NT2/D1 (cell line): ENCODE results near the gene SVBP.

Source experiments
- DNase-seq: peaks from one replicate; pipeline ENCODE4 v3.0.0-alpha.2; 2011; ENCODE audit warnings: low read depth, low spot score
- H3K27me3 ChIP-seq: 2 replicates; pipeline ENCODE4 v1.6.0; 2011; ENCODE audit warnings: mild to moderate bottlenecking; ENCODE audit not compliant: insufficient read length, insufficient read depth
- H3K36me3 ChIP-seq: 2 replicates; pipeline ENCODE4 v1.6.1; 2011; ENCODE audit warnings: mild to moderate bottlenecking, low read length, mixed read lengths; ENCODE audit not compliant: insufficient read depth, insufficient read length
- H3K4me1 ChIP-seq: 2 replicates; pipeline ENCODE4 v1.5.1; 2011; ENCODE audit not compliant: insufficient read depth, insufficient read length
- H3K4me3 ChIP-seq: 2 replicates; pipeline ENCODE4 v1.5.1; 2011; ENCODE audit warnings: low read depth; ENCODE audit not compliant: insufficient read length
- H3K9ac ChIP-seq: 2 replicates; pipeline ENCODE4 v1.6.0; 2011; ENCODE audit warnings: low read depth; ENCODE audit not compliant: insufficient read length
- H3K9me3 ChIP-seq: 2 replicates; pipeline ENCODE4 v1.5.1; 2011; ENCODE audit warnings: mild to moderate bottlenecking, low read length; ENCODE audit not compliant: insufficient read depth
- SUZ12 ChIP-seq: IDR thresholded peaks from 2 replicates; pipeline ENCODE4 v1.6.1; 2011; ENCODE audit not compliant: insufficient read length, insufficient read depth; ENCODE audit errors: extremely low read depth
- YY1 ChIP-seq: IDR thresholded peaks from 2 replicates; pipeline ENCODE4 v1.6.1; 2011; ENCODE audit not compliant: insufficient read length, insufficient read depth
- ZNF274 ChIP-seq: IDR thresholded peaks from 2 replicates; pipeline ENCODE4 v1.6.1; 2011; ENCODE audit warnings: mild to moderate bottlenecking, low read depth, low read length

Gene SVBP

GRCh38 chr1:42852608-42852980, 35.4 kb upstream of the SVBP start:
- H3K9ac ChIP-seq: no peak overlapping the region
- no peak for TF ChIP-seq SUZ12
- TF ChIP-seq YY1: no peak
- no peak for TF ChIP-seq ZNF274
- H3K27me3 ChIP-seq: no peaks in the 10 kb centered on the region
- DNase-seq: no peak
- peaks cover 45% of the 10 kb centered on the region for H3K36me3 ChIP-seq
- peaks cover 5% of the 10 kb centered on the region for H3K4me1 ChIP-seq
- H3K4me3 ChIP-seq: no peak overlapping the region
- peaks cover 23% of the 10 kb centered on the region; the same call in 1 of the 2 replicates for H3K9me3 ChIP-seq

- TF ChIP-seq ZNF274: no peak
- TF ChIP-seq YY1: no peak
- no peak for TF ChIP-seq SUZ12
- Histone ChIP-seq H3K9me3 (peaks cover 19% of the 10 kb centered on the region; the same call in 1 of the 2 replicates), H3K4me3 (no peak overlapping the region), H3K36me3 (peaks cover 45% of the 10 kb centered on the region), H3K4me1 (peaks cover 5% of the 10 kb centered on the region), H3K27me3 (no peaks in the 10 kb centered on the region), H3K9ac (no peak overlapping the region)
- DNase-seq: no peak
These were observed 34.9 kb upstream of the SVBP start for GRCh38 chr1:42851960-42852607.

- no peak for TF ChIP-seq ZNF274
- no peak for TF ChIP-seq YY1
- no peak for TF ChIP-seq SUZ12
- no peak overlapping the region for H3K4me3 ChIP-seq
- H3K27me3 ChIP-seq: no peaks in the 10 kb centered on the region
- no peak overlapping the region for H3K9ac ChIP-seq
- no peak for DNase-seq
- H3K9me3 ChIP-seq: peaks cover 12% of the 10 kb centered on the region; the same call in 1 of the 2 replicates
- peaks cover 45% of the 10 kb centered on the region for H3K36me3 ChIP-seq
- peaks cover 5% of the 10 kb centered on the region for H3K4me1 ChIP-seq
These were observed 34.2 kb upstream of the SVBP start for GRCh38 chr1:42851420-42851819.

GRCh38 chr1:42849944-42850343, 32.7 kb upstream of the SVBP start:
- DNase-seq: no peak
- Histone ChIP-seq H3K4me1 (peaks cover 5% of the 10 kb centered on the region), H3K4me3 (no peak overlapping the region), H3K27me3 (no peaks in the 10 kb centered on the region), H3K9me3 (peaks cover 10% of the 10 kb centered on the region; the same call in 1 of the 2 replicates), H3K9ac (no peak overlapping the region), H3K36me3 (peaks cover 45% of the 10 kb centered on the region)
- TF ChIP-seq SUZ12: no peak
- TF ChIP-seq ZNF274: no peak
- TF ChIP-seq YY1: no peak

- no peak for DNase-seq
- no peaks in the 10 kb centered on the region for H3K27me3 ChIP-seq
- no peak overlapping the region for H3K4me3 ChIP-seq
- H3K9me3 ChIP-seq: peaks cover 10% of the 10 kb centered on the region; the same call in 1 of the 2 replicates
- H3K4me1 ChIP-seq: peaks cover 5% of the 10 kb centered on the region
- TF ChIP-seq ZNF274: no peak
- TF ChIP-seq YY1: no peak
- no peak for TF ChIP-seq SUZ12
- H3K9ac ChIP-seq: no peak overlapping the region
- peaks cover 50% of the 10 kb centered on the region for H3K36me3 ChIP-seq
These were observed 31.8 kb upstream of the SVBP start for GRCh38 chr1:42848823-42849537.

- Histone ChIP-seq H3K9ac (peak overlapping the region; percentile 83), H3K4me1 (peaks cover 5% of the 10 kb centered on the region), H3K4me3 (peak overlapping the region; percentile 64), H3K9me3 (peaks cover 10% of the 10 kb centered on the region; the same call in 1 of the 2 replicates), H3K36me3 (peaks cover 50% of the 10 kb centered on the region), H3K27me3 (no peaks in the 10 kb centered on the region)
- TF ChIP-seq SUZ12 (no peak), ZNF274 (no peak), YY1 (no peak)
- DNase-seq: no peak
These were observed 30.7 kb upstream of the SVBP start for GRCh38 chr1:42847721-42848460.

GRCh38 chr1:42847111-42847595, 30.0 kb upstream of the SVBP start:
- no peak for DNase-seq
- Histone ChIP-seq H3K4me3 (peak overlapping the region; percentile 64), H3K27me3 (no peaks in the 10 kb centered on the region)

More at GRCh38 chr1:42847111-42847595, 30.0 kb upstream of the SVBP start:
- Histone ChIP-seq H3K4me1 (peaks cover 5% of the 10 kb centered on the region), H3K36me3 (peaks cover 50% of the 10 kb centered on the region), H3K9me3 (peaks cover 10% of the 10 kb centered on the region; the same call in 1 of the 2 replicates), H3K9ac (peak overlapping the region; percentile 83)
- TF ChIP-seq SUZ12 (no peak), YY1 (no peak), ZNF274 (no peak)
